ENCODE data around the gene TWIST2. TPM values are rescaled to one million over a fixed set of nuclear protein-coding genes. Genes with fewer than 3 reads are reported as not detected.

TWIST2 gene
- total and polyA plus RNA-seq, 7 experiments from 2014 or later: not detected

GRCh38 chr2:238834982-238835381 is 12.9 kb upstream of the TWIST2 start:
- no peaks in the 10 kb centered on the region for H3K36me3 Mint-ChIP-seq
- ChIA-PET CTCF (no interaction called here), POLR2A (no interaction called here)
- H3K4me1 Mint-ChIP-seq: no peaks in the 10 kb centered on the region
- H3K4me3 ChIP-seq (ENCODE audit: low read length): no peak overlapping the region
- H3K27me3 ChIP-seq (ENCODE audit: control insufficient read depth in 2 of 2, insufficient read depth in 2 of 2, low read length in 2 of 2): no peaks in the 10 kb centered on the region
- no peak overlapping the region for H3K4me3 Mint-ChIP-seq
- no peaks in the 10 kb centered on the region for H3K36me3 ChIP-seq (ENCODE audit: control insufficient read depth in 2 of 3, insufficient read depth in 3 of 3, low read length in 3 of 3)
- H3K27ac Mint-ChIP-seq: no peak overlapping the region
- ATAC-seq: no peak
- H3K27me3 Mint-ChIP-seq: peaks cover 30 to 66% (median 49%) of the 10 kb centered on the region in 5 donors
- H3K4me1 ChIP-seq (ENCODE audit: control insufficient read depth in 2 of 2, insufficient read depth in 2 of 2, low read length in 2 of 2): no peaks in the 10 kb centered on the region
- H3K9me3 Mint-ChIP-seq: peaks cover 0 to 3% (median 0%) of the 10 kb centered on the region in 11 donors
- no peak for DNase-seq
- intact Hi-C loops (cut with micrococcal nuclease): no loop called here
- no peak overlapping the region for H3K27ac ChIP-seq (ENCODE audit: low read depth, low read length)
- H3K9me3 ChIP-seq (ENCODE audit: control insufficient read depth in 2 of 3, low read length in 3 of 3): no peaks in the 10 kb centered on the region

- no peak overlapping the region for H3K27ac Mint-ChIP-seq
- Histone ChIP-seq H3K4me3 (ENCODE audit: low read length) (no peak overlapping the region), H3K36me3 (ENCODE audit: control insufficient read depth in 2 of 3, insufficient read depth in 3 of 3, low read length in 3 of 3) (no peaks in the 10 kb centered on the region), H3K27me3 (ENCODE audit: control insufficient read depth in 2 of 2, insufficient read depth in 2 of 2, low read length in 2 of 2) (no peaks in the 10 kb centered on the region), H3K9me3 (ENCODE audit: control insufficient read depth in 2 of 3, low read length in 3 of 3) (no peaks in the 10 kb centered on the region), H3K4me1 (ENCODE audit: control insufficient read depth in 2 of 2, insufficient read depth in 2 of 2, low read length in 2 of 2) (no peaks in the 10 kb centered on the region), H3K27ac (ENCODE audit: low read depth, low read length) (no peak overlapping the region)
- peaks cover 0 to 3% (median 0%) of the 10 kb centered on the region in 11 donors for H3K9me3 Mint-ChIP-seq
- no peak overlapping the region for H3K4me3 Mint-ChIP-seq
- DNase-seq (no peak), ATAC-seq (no peak)
- no peaks in the 10 kb centered on the region for H3K36me3 Mint-ChIP-seq
- ChIA-PET POLR2A (no interaction called here), CTCF (no interaction called here)
- peaks cover 26 to 68% (median 49%) of the 10 kb centered on the region in 5 donors for H3K27me3 Mint-ChIP-seq
- intact Hi-C loops (cut with micrococcal nuclease): no loop called here
- H3K4me1 Mint-ChIP-seq: no peaks in the 10 kb centered on the region
Observed at GRCh38 chr2:238835726-238836301, 12.1 kb upstream of the TWIST2 start.

GRCh38 chr2:238838786-238839327 is 9.0 kb upstream of the TWIST2 start:
- peaks cover 0 to 3% of the 10 kb centered on the region in 2 donors for H3K27me3 ChIP-seq (ENCODE audit: control insufficient read depth in 2 of 2, insufficient read depth in 2 of 2, low read length in 2 of 2)
- peaks cover 17 to 71% (median 52%) of the 10 kb centered on the region in 5 donors for H3K27me3 Mint-ChIP-seq
- H3K9me3 ChIP-seq (ENCODE audit: control insufficient read depth in 2 of 3, low read length in 3 of 3): no peaks in the 10 kb centered on the region
- no peaks in the 10 kb centered on the region for H3K4me1 Mint-ChIP-seq
- CTCF ChIA-PET: no interaction called here
- H3K36me3 Mint-ChIP-seq: no peaks in the 10 kb centered on the region
- POLR2A ChIA-PET: no interaction called here
- ATAC-seq (no peak), DNase-seq (no peak)
- H3K27ac ChIP-seq (ENCODE audit: low read depth, low read length): no peak overlapping the region
- intact Hi-C loops (cut with micrococcal nuclease): no loop called here
- no peak overlapping the region for H3K4me3 Mint-ChIP-seq
- peaks cover 0 to 3% (median 0%) of the 10 kb centered on the region in 11 donors for H3K9me3 Mint-ChIP-seq
- no peaks in the 10 kb centered on the region for H3K36me3 ChIP-seq (ENCODE audit: control insufficient read depth in 2 of 3, insufficient read depth in 3 of 3, low read length in 3 of 3)
- no peak overlapping the region for H3K4me3 ChIP-seq (ENCODE audit: low read length)
- H3K27ac Mint-ChIP-seq: no peak overlapping the region
- H3K4me1 ChIP-seq (ENCODE audit: control insufficient read depth in 2 of 2, insufficient read depth in 2 of 2, low read length in 2 of 2): no peaks in the 10 kb centered on the region

- CTCF ChIA-PET: no interaction called here
- H3K27ac Mint-ChIP-seq: no peak overlapping the region
Observed at GRCh38 chr2:238839428-238839827, 8.5 kb upstream of the TWIST2 start.

GRCh38 chr2:238841542-238842164 is 6.2 kb upstream of the TWIST2 start:
- Histone ChIP-seq H3K4me3 (ENCODE audit: low read length) (no peak overlapping the region), H3K4me1 (ENCODE audit: control insufficient read depth in 2 of 2, insufficient read depth in 2 of 2, low read length in 2 of 2) (no peaks in the 10 kb centered on the region), H3K27ac (ENCODE audit: low read depth, low read length) (no peak overlapping the region), H3K9me3 (ENCODE audit: control insufficient read depth in 2 of 3, low read length in 3 of 3) (no peaks in the 10 kb centered on the region), H3K27me3 (ENCODE audit: control insufficient read depth in 2 of 2, insufficient read depth in 2 of 2, low read length in 2 of 2) (peaks cover 0 to 3% of the 10 kb centered on the region in 2 donors), H3K36me3 (ENCODE audit: control insufficient read depth in 2 of 3, insufficient read depth in 3 of 3, low read length in 3 of 3) (no peaks in the 10 kb centered on the region)
- Mint-ChIP-seq H3K4me3 (no peak overlapping the region), H3K4me1 (peaks cover 0 to 6% (median 0%) of the 10 kb centered on the region in 7 donors), H3K9me3 (peaks cover 0 to 3% (median 0%) of the 10 kb centered on the region in 11 donors), H3K27me3 (peaks cover 39 to 67% (median 62%) of the 10 kb centered on the region in 5 donors), H3K36me3 (no peaks in the 10 kb centered on the region), H3K27ac (no peak overlapping the region)
- CTCF ChIA-PET: no interaction called here
- intact Hi-C loops (cut with micrococcal nuclease): no loop called here
- ATAC-seq (no peak), DNase-seq (no peak)
- POLR2A ChIA-PET: no interaction called here

More at GRCh38 chr2:238839428-238839827, 8.5 kb upstream of the TWIST2 start:
- Mint-ChIP-seq H3K4me3 (no peak overlapping the region), H3K9me3 (peaks cover 0 to 3% (median 0%) of the 10 kb centered on the region in 11 donors), H3K4me1 (no peaks in the 10 kb centered on the region), H3K27me3 (peaks cover 20 to 72% (median 57%) of the 10 kb centered on the region in 5 donors), H3K36me3 (no peaks in the 10 kb centered on the region)
- intact Hi-C loops (cut with micrococcal nuclease): no loop called here
- no peaks in the 10 kb centered on the region for H3K9me3 ChIP-seq (ENCODE audit: control insufficient read depth in 2 of 3, low read length in 3 of 3)
- POLR2A ChIA-PET: no interaction called here
- ATAC-seq (no peak), DNase-seq (no peak)
- no peaks in the 10 kb centered on the region for H3K4me1 ChIP-seq (ENCODE audit: control insufficient read depth in 2 of 2, insufficient read depth in 2 of 2, low read length in 2 of 2)
- H3K36me3 ChIP-seq (ENCODE audit: control insufficient read depth in 2 of 3, insufficient read depth in 3 of 3, low read length in 3 of 3): no peaks in the 10 kb centered on the region
- no peak overlapping the region for H3K4me3 ChIP-seq (ENCODE audit: low read length)
- H3K27me3 ChIP-seq (ENCODE audit: control insufficient read depth in 2 of 2, insufficient read depth in 2 of 2, low read length in 2 of 2): peaks cover 0 to 3% of the 10 kb centered on the region in 2 donors
- H3K27ac ChIP-seq (ENCODE audit: low read depth, low read length): no peak overlapping the region

GRCh38 chr2:238843476-238843875 is 4.4 kb upstream of the TWIST2 start:
- Histone ChIP-seq H3K4me3 (ENCODE audit: low read length) (no peak overlapping the region), H3K36me3 (ENCODE audit: control insufficient read depth in 2 of 3, insufficient read depth in 3 of 3, low read length in 3 of 3) (no peaks in the 10 kb centered on the region), H3K27me3 (ENCODE audit: control insufficient read depth in 2 of 2, insufficient read depth in 2 of 2, low read length in 2 of 2) (peaks cover 0 to 3% of the 10 kb centered on the region in 2 donors), H3K9me3 (ENCODE audit: control insufficient read depth in 2 of 3, low read length in 3 of 3) (no peaks in the 10 kb centered on the region), H3K27ac (ENCODE audit: low read depth, low read length) (no peak overlapping the region), H3K4me1 (ENCODE audit: control insufficient read depth in 2 of 2, insufficient read depth in 2 of 2, low read length in 2 of 2) (no peaks in the 10 kb centered on the region)
- no peak overlapping the region for H3K4me3 Mint-ChIP-seq
- DNase-seq (no peak), ATAC-seq (no peak)
- H3K4me1 Mint-ChIP-seq: peaks cover 0 to 6% (median 0%) of the 10 kb centered on the region in 7 donors
- CTCF ChIA-PET: no interaction called here
- no peaks in the 10 kb centered on the region for H3K36me3 Mint-ChIP-seq
- peaks cover 39 to 57% (median 51%) of the 10 kb centered on the region in 5 donors for H3K27me3 Mint-ChIP-seq
- intact Hi-C loops (cut with micrococcal nuclease): no loop called here
- POLR2A ChIA-PET: no interaction called here
- H3K9me3 Mint-ChIP-seq: peaks cover 0 to 3% (median 0%) of the 10 kb centered on the region in 11 donors
- no peak overlapping the region for H3K27ac Mint-ChIP-seq
